Esophagus squamous epithelium (tissue), 4 donors: ENCODE data around the gene SRGAP3.

Experiments
- POLR2A ChIP-seq, 4 donors: fragments of 450-650 bp; IDR thresholded peaks; one replicate each; pipeline ENCODE4 v1.6.1; 2017; ENCODE audit warnings: antibody characterized with exemption in 4 of 4, mild to moderate bottlenecking in 4 of 4, moderate library complexity in 3 of 4
- TF ChIP-seq, protein P1 (sequence below), 6 experiments: fragments of 450-650 bp in 4 of 6; fragments of 200-600 bp in 2 of 6; sonication (generic) in 2 of 6; IDR thresholded peaks; one replicate each; pipeline ENCODE4 v1.5.1; 2016 to 2019; ENCODE audit warnings: antibody characterized with exemption in 6 of 6, mild to moderate bottlenecking in 4 of 6, moderate library complexity in 4 of 6

DNA sequence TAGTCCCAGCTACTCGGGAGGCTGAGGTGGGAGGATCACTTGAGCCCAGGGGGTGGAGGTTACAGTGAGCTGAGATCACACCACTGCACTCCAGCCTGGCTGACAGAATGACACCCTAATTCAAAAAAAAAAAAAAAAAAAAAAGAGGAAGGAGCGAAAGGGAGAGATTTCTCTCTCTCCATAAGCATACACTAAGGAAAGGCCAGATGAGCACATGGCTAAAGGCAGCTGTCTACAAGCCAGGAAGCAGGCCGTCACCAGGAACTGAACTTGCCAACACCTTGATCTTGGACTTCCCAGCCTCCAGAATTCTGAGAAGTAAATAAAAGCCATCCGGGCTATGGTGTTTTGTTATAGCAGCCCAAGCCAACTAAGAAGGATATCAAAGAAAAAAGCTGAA, 7.5 kb downstream of the SRGAP3 start:
- TF ChIP-seq, protein P1, sequence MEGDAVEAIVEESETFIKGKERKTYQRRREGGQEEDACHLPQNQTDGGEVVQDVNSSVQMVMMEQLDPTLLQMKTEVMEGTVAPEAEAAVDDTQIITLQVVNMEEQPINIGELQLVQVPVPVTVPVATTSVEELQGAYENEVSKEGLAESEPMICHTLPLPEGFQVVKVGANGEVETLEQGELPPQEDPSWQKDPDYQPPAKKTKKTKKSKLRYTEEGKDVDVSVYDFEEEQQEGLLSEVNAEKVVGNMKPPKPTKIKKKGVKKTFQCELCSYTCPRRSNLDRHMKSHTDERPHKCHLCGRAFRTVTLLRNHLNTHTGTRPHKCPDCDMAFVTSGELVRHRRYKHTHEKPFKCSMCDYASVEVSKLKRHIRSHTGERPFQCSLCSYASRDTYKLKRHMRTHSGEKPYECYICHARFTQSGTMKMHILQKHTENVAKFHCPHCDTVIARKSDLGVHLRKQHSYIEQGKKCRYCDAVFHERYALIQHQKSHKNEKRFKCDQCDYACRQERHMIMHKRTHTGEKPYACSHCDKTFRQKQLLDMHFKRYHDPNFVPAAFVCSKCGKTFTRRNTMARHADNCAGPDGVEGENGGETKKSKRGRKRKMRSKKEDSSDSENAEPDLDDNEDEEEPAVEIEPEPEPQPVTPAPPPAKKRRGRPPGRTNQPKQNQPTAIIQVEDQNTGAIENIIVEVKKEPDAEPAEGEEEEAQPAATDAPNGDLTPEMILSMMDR (IDR thresholded peaks at IDR 0.05), result no peak
- TF ChIP-seq POLR2A (IDR thresholded peaks at IDR 0.05), result no peak
